ENCODE measurements around the gene CNBD2.

The CNBD2 gene

DNA sequence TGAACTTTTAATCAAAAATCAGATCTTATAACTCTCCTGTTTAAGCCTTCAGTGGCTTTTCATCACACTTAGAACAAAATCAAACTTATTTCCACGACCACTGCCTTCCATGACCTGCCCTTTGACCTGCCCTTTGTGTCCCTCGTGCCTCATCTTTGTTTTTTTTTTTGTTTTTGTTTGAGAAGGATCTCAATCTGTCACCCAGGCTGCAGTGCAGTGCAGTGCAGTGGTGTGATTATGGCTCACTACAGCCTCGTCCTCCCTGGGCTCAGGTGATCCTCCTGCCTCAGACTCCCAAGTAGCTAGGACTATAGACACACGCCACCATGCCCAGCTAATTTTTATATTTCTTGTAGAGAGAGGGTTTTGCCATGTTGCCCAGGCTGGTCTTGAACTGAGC lies 86.8 kb downstream of the CNBD2 start:
- H3K4me3 ChIP-seq (ENCODE audit: low read depth, low read length), result no peak overlapping the region
- TF ChIP-seq, protein P1, sequence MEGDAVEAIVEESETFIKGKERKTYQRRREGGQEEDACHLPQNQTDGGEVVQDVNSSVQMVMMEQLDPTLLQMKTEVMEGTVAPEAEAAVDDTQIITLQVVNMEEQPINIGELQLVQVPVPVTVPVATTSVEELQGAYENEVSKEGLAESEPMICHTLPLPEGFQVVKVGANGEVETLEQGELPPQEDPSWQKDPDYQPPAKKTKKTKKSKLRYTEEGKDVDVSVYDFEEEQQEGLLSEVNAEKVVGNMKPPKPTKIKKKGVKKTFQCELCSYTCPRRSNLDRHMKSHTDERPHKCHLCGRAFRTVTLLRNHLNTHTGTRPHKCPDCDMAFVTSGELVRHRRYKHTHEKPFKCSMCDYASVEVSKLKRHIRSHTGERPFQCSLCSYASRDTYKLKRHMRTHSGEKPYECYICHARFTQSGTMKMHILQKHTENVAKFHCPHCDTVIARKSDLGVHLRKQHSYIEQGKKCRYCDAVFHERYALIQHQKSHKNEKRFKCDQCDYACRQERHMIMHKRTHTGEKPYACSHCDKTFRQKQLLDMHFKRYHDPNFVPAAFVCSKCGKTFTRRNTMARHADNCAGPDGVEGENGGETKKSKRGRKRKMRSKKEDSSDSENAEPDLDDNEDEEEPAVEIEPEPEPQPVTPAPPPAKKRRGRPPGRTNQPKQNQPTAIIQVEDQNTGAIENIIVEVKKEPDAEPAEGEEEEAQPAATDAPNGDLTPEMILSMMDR (IDR thresholded peaks at IDR 0.05; ENCODE audit: low read depth, low read length), result no peak

- TF ChIP-seq, protein P1 (IDR thresholded peaks at IDR 0.05; ENCODE audit: low read depth, low read length), result no peak
These were observed 92.3 kb downstream of the CNBD2 start for GRCh38 chr20:36060676-36061075.

GRCh38 chr20:36061754-36062153 lies 93.4 kb downstream of the CNBD2 start:
- H3K4me3 ChIP-seq (ENCODE audit: low read depth, low read length), result no peak overlapping the region
- TF ChIP-seq, protein P1 (IDR thresholded peaks at IDR 0.05; ENCODE audit: low read depth, low read length), result no peak

More at GRCh38 chr20:36060676-36061075, 92.3 kb downstream of the CNBD2 start:
- H3K4me3 ChIP-seq (ENCODE audit: low read depth, low read length), result no peak overlapping the region

GRCh38 chr20:36062799-36063198 lies 94.4 kb downstream of the CNBD2 start:
- TF ChIP-seq, protein P1 (IDR thresholded peaks at IDR 0.05; ENCODE audit: low read depth, low read length), result no peak
- H3K4me3 ChIP-seq (ENCODE audit: low read depth, low read length), result no peak overlapping the region

- TF ChIP-seq, protein P1 (IDR thresholded peaks at IDR 0.05; ENCODE audit: low read depth, low read length), result no peak
- peak overlapping the region; percentile 60 for H3K4me3 ChIP-seq (ENCODE audit: low read depth, low read length)
These were observed 95.7 kb downstream of the CNBD2 start for GRCh38 chr20:36063916-36064657.

GRCh38 chr20:36064658-36065426 lies 96.5 kb downstream of the CNBD2 start:
- TF ChIP-seq, protein P1 (IDR thresholded peaks at IDR 0.05; ENCODE audit: low read depth, low read length), result no peak
- peak overlapping the region; percentile 60 for H3K4me3 ChIP-seq (ENCODE audit: low read depth, low read length)

DNA sequence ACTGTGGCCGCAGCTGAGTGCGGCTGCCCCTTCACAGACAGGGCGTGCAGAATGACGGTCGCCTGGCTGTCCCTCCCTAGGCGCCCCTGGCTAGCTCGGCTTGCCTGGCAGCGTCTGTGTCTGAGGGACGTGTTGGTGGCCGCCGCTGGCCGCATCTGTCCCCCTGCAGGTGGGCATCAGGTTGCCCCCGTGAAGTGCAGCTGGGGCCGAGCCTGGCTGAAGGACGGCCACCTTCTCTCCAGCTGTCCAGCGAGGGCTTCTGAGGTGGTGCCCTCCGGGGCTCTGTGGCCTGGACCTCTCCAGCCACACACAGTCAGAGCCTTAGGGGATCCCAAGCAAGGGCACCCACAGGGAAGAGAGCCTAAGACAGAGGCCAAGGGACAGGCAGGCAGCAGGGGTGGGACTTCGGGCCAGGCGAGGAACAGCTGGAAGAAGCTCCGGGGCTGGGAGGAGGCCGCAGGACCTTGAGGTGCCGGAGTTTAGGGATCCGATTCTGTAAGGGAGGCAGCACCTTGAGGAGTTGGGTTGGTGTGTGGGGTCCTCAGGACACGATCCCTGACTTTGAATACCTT lies 97.1 kb downstream of the CNBD2 start:
- TF ChIP-seq, protein P1 (IDR thresholded peaks at IDR 0.05; ENCODE audit: low read depth, low read length), result no peak
- H3K4me3 ChIP-seq (ENCODE audit: low read depth, low read length), result no peak overlapping the region

Measured in WI38 (cell line).